OCI-M2 (cell line): Measurements from ENCODE around the gene HES4.
"Not testable (repeated sequence)": the region's sequence is repeated elsewhere in the genome, so short reads cannot be mapped to it uniquely, and the experiment has no call there.

Source experiments
- DNase-seq: peaks from one replicate; lab custom pipeline; 2025; ENCODE audit not compliant: unreplicated experiment; lab: John Stamatoyannopoulos, UW

HES4 gene

DNA sequence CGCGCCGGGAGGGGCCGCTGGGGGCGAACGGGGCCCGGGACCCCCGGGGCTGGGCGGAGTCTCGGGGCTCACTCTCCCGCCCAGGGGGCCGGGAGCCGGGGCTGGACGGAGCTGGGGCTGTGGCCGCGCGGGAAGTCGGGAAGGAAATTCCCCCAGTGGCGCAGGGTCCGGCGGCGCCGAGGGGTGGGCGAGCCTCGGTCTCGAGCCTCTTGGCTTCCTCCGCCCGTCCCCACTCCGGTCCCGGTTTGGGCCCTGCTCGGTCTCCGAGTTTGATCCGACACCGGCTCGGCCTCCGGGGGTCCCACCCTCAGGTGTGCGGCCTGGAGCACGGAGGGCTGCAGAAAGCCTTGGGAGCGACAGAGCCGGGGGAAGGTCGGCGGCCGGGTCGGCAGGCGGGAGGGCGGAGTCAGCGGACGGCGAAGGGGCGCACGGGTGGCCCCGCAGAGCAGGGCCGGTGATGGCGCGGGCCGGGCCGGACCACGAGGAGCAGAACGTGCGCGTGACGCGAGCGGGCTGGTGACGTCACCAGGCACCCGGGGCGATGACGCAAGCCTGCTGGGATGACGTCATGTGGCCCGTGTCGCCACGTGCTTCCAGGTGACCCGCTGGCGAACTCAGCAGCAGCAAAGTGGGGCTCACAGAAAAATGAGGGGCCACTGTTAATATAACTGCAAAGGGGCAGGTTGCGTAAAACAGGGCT, 610 bp upstream of the HES4 start:
- no peak for DNase-seq

DNA sequence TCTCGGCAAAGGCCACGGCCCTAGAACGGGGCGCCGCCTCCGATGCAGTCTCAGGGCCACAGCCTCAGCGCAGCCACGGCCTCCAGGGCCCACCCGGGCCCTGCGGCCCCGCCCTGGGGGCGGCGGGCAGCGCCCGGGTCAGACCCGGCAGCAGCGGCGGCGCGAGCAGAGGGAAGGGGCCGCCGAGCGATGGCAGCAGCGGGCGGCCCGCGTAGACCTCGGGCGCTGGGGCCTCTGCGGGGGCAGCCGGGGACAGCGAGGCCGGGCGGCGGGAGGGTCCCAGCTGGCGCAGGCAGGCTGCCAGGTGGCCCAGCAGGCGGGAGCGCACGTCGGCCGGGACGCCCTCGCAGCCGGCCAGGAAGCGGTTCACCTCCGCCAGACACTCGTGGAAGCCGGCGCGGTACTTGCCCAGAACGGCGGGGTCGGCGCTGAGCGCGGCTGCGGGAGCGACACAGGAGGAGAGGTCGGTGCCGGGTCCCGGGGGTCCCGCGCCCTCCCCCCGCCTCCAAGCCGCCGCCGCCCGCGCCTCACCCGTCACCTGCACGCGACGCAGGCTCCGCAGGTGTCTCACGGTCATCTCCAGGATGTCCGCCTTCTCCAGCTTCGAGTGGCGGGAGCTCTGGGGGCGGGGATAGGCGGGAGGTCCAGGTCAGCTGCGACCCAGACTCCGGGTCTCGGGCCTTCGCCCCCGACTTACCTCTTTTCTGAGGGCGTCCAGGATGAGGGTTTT, 737 bp downstream of the HES4 start:
- DNase-seq = no peak

DNA sequence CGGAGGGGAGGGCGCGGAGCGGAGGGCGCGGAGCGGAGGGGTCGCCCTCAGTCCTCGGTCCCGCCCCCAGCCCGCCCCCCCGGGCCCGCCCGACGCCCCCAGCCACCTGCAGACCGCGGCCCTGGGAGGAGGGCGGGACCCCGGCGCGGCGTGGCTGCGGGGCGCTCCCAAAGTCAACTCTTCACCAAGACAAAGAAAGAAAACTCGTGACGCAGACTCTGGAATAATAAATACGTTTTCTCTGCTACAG, 1.2 kb downstream of the HES4 start:
- DNase-seq = no peak

DNA sequence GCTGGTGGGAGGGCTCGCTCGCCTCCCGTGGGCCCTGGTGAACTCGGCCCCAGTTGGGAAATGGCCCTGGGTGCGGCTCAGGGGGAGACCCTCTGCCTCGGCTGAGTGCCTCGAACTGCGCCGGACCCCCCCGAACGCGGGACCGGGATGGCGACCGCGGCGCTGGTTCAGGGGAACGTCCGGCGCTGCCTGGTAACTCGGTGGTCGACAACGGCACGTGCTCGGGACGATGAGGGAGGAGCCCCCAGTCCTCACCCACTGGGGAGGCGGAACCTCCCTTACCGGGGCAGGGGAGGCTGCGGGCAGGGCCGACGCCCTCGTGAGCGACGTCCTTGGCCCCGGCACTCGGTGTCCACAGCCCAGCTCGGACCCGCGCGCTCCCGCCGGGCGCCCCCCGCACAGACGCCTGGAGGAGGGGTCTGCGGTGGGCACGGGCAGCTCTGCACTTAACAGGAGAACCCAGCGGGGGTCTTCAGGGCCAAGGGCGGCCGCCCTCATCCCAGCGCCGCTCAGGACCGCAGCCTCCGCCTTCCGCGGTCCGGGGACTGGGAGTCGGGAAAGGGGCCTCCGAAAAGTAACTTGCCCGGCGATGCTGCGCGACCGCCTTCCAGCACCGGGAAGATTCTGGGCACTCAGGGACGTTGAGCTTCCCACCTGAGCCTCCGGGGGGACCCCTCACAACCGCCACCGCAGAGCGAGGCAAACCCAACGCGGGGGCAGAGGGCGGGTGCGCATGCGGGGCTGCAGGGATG, 1.7 kb downstream of the HES4 start:
- no peak for DNase-seq

DNA sequence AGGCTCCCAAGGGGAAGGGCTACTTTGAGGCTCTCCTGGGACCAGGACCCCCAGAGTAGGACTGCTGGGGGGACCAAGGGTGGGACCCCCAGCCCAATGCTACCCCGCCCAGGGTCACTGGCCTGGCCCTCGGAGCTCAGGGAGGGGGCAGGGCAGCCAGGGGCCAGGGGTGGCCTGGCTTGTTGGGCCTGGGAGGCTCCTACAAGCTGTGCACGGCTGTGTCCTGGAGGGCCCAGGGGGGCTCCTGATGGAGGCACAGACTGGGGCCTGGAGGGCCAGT, 2.2 kb downstream of the HES4 start:
- no peak for DNase-seq

DNA sequence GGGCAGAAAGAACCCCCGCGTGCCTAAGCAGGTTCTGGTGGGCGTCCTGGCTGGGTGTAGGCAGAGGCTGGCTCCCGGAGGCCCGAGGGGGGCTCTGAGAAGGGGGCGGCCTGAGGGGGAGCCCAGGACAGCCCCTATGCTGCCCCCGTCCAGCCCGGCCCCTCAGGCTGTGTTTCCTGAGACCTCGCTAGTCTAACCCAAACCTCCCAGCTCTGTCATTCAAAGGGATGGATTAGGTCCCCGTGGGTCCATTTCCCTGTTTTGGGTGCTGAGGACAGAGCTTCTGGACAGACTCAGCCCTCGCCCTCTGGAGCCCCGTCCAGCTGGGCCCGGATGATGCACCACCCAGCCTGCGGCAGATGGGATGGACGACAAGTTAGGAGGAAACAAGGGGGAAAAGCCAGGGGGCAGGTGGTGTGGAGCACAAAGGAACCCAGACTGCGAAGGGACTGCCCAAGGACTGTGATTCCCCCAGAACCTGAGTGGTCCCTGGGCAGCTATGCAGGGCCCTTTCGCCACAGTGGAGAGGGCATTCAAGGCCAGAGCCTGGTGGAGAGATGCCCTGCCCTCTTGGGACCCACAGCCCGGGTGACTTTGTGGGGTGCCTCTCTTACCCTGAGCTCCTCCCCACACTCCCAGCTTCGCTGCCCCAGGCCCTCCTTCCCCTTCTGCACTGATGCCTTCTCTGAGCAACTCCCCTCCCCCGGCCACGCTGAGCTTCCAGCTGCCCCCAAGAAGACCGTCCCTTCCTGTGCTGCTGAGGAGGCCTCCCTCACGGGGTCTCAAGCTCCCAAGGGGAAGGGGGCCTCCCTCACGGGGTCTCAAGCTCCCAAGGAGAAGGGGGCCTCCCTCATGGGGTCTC, 2.8 kb downstream of the HES4 start:
- DNase-seq = no peak

DNA sequence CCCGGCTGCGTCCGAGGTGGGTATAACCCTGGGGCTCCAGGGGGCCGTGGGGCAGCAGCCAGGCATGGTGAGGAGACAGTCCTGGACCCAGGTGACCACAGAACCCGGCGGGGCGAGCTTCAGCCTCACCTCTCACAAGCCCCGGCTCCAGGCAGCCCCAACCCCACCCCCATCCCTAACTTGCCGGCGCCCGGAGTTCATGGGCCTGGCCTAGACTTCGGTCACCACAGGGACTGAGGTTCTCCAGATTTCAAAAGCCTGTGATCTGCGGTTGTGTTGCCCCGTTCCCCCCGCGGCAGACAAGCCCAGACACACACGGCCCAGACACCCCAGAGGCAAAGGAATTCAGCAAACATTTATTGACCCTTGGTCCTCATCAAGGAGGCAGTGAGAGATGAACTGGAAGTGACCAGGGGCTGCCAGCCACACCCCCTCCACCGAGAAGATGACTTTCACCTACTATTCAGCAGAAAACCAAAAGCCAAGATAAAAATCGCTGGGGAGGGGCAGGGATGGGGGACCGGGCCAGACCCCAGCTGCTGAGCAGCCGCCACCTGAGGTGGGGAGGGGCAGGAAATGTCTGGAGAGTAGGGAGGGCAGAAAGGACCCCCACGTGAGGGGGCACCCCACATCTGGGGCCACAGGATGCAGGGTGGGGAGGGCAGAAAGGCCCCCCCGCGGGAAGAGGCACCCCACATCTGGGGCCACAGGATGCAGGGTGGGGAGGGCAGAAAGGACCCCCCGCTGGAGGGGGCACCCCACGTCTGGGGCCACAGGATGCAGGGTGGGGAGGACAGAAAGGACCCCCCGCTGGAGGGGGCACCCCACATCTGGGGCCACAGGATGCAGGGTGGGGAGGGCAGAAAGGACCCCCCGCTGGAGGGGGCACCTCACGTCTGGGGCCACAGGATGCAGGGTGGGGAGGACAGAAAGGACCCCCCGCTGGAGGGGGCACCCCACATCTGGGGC, 3.9 kb downstream of the HES4 start:
- no peak for DNase-seq

DNA sequence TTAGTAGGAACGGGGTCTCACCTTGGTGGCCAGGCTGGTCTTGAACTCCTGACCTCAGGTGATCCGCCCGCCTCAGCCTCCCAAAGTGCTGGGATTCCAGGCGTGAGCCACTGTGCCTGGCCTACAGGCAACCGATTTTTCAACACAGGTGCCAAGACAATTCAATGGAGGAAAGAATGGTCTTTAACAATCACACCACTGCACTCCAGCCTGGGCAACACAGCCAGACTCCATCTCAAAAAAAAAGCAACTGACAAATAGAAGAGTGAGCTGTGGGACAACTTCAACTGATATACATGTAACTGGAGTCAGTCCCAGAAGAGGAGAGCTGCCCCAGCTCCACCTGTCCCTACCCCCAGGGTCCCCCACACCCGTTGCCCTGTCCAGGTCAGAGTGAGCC, 5.4 kb downstream of the HES4 start:
- not testable (repeated sequence) for DNase-seq

DNA sequence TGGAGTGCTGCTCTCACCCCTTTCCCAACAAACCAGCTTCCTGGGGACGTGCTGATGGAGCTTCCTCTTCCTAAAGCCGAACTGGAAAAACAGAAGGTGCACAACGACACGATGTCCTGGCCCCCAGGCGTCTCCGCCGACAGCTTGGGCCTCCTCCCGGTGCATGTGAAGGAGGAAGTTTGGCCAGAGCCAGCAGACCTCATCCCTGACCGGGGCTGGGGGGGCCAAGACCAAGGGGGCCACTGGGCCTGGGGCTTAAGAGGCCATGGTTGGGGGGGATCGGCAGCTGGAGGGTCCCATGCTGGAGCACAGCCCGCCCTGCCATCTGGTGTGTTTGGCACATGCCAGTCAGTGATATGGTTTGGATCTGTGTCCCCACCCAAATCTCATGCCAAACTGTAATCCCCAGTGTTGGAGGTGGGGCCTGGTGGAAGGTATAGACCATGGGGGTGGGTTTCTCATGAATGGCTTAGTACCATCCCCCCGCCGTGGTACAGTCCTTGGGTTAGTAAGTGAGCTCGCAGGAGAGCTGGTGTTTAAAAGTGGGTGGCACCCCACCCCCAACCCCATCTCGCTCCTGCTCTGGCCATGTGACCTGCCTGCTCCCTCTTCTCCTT, 6.4 kb downstream of the HES4 start:
- DNase-seq = no peak

DNA sequence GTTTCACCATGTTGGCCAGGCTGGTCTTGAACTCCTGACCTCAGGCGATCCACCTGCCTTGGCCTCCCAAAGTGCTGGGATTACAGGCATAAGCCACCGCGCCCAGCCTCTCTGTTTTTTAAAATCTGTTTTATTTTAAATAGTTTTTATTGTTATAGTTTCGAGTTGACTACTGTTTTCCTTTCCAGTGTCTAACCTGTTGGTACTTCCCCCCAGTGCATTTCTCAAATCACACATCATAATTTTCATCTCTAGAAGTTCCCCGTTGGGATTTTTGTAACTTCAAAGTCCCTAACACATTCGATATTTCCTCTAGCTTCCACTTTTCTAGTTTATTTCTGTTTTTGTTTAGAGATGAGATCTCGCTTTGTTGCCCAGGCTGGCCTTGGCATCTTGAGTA, 7.5 kb downstream of the HES4 start:
- no peak for DNase-seq

DNA sequence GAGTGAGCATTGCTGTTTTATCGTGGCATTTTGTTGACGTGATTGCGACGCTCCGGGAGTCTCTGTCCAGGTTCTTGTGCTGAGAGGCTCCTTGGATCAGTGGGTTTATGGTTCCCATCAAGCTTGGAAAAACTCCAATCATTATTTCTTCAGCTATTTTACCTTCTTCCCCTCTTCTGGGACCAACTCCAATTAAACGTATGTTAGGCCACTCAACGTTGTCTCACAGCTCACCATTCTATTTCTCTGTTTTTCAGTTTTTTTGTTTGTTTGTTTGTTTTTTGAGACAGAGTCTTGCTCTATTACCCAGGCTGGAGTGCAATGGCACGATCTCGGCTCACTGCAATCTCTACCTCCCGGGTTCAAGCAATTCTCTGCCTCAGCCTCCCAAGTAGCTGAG, 8.0 kb downstream of the HES4 start:
- DNase-seq = no peak

DNA sequence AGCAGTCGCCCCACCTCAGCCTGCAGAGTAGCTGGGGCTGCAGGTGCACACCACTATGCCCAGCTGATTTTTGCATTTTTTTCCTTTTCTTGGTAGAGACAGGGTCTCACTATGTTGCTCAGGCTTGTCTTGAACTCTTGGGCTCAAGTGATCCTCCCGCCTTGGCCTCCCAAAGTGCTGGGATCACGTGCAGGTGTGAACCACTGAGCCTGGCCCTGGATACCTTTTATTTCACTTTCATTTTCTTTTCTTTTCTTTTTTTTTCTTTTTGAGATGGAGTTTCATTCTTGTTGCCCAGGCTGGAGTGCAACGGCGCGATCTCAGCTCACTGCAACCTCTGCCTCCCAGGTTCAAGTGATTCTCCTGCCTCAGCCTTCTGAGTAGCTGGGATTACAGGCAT, 8.6 kb downstream of the HES4 start:
- DNase-seq = not testable (repeated sequence)

DNA sequence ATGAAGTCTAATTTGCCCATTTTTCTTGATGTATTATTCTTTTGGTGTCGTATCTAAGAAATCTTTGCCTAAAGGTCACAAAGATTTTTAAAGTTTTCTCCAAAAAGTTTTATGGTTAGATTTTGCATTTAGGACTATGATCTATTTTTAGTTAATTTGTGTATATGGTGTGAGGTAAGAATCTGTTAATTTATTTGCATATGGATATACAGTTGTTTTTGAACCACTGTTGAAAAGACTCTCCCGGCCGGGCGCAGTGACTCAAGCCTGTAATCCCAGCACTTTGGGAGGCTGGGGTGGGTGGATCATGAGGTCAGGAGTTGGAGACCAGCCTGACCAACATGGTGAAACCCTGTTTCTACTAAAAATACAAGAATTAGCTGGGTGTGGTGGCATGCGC, 11.8 kb downstream of the HES4 start:
- not testable (repeated sequence) for DNase-seq

DNA sequence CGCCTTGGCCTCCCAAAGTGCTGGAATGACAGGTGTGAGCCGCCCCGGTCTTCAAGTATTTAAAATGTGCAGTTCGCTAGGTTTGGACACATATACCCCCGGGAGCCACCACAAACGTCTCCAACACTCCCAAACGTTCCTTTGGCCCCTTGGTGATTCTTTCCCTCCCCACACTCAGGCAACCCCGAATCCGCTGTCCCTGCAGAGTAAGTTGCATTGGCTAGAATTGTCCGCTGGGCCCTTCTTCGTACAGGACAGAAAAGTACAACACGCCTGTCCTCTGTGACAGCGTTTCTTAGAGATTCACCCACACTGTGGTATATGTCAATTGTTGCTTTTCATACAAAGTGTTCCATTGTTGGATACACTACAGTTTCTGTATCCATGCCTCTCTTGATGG, 14.8 kb downstream of the HES4 start:
- DNase-seq = no peak

DNA sequence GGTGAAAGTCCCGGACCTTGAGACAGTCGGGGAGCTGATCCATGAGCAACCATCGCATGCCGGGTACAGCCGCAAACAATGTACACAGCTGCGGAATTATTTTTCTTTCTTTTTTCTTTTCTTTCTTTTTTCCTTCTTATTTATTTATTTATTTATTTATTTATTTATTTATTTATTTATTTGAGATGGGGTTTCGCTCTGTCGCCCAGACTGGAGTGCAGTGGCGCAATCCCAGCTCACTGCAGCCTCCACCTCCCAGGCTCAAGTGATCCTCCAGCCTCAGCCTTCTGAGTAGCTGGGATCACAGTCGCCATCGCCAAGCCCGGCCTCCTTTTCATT, 15.5 kb downstream of the HES4 start:
- no peak for DNase-seq

DNA sequence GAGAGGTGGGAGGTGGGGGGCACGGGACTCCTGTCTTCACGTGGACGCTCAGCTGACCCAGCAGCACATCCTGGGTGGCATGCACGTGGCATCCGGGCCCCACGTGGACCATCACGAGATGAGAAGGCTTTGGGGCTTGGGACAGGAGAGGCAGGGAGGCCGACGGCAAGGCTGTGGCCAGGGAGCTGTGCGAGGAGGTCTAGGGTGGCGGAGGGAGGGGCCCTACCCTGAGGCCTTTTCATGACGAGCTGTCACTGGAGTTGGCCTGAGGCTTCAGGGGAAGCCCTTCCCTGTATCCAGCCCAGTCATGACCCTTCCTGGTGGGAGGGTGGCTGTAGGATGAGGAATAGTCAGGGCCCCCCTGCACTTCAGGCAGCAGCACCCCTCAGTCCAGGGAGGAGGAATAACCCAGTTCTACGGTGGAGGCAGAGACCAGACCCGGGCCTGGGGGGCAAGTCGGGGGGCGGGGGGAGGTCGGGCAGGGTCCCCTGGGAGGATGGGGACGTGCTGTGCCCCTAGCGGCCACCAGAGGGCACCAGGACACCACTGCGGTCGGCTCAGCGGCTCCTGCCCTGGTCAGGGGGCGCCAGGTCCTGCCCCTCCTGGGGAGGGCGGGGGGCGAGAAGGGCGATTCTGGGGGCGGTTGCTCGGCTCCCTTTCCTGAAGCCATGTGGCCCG, 16.0 kb downstream of the HES4 start:
- no peak for DNase-seq

DNA sequence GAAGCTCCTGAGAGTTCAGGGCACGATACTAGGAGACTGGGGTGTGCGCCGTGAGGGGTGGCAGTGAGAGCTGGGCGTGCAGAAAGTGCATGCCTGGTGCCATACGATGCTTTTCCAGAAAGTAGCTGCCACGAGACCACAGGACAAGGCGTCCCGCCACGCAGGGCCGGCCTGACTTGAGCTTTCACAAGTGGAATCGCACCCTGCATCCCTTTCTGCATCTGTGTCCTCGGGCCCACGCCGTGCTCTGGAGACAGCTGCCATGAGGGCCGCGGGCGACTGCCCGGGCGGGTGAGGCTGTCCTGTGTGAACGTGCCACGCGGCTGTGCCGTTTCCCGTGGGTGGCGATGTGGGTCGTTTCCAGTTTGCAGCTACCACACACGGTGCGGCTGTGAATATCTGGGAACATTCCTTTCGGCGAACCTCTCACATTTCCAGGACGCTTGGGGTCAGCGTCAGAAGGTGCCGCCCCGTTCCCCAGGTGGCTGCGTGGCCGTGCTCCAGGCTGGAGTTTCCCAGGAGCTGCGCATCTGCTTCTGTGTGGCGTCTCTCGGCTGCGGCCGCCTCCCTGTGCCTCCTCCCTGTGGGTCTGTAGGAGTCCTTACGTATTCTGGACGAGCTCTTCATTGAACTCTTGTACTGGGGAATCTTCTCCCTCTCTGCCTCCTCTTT, 17.0 kb downstream of the HES4 start:
- DNase-seq = no peak

DNA sequence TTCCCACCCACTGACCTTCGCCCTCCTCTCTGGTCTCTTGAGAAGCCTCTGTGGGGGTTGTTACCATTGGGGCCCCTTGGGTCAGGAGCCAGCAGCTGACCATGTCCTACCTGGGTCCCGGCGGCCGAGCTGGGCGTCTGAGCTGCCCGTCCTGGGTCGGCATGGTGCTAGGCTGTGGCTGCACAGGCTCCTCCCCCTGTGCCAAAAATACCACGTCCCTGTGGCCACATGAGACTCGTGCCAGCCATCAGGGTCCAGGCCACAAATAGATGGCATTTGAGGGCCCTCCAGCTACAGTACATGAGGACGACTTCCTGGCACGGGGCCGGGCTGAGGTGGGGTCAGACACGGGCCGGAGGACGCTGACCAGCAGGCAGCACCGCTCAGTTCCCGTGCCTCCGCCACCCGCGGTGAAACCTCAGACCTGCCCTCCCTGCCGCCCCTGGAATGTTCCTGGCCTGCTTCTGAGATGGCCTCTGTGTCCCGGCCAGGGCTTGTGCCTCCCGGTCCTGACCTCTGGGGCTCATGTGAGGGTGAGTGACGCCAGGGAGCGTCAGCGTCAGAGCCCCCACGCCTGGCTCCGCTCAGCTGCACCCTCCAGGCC, 17.8 kb downstream of the HES4 start, which contains the start of gene PERM1:
Gene PERM1 (minus strand): TSS at position 139 of the 604 bp plus-strand sequence. CDS start 1,064 bp downstream, outside the sequence.
- DNase-seq = no peak
